ENCODE data around the gene TMEM52B.
A peak's percentile ranks its signal among the peaks of the same experiment; 100 is the strongest.

Gene TMEM52B

GRCh38 chr12:10140001-10140400 is 38.8 kb upstream of the TMEM52B start:
- peak; percentile 29 for TF ChIP-seq CTCF (IDR thresholded peaks at IDR 0.05; ENCODE audit: low read depth, low read length, missing control alignments)
- peak; percentile 62 for DNase-seq (ENCODE audit: extremely low read depth, low read depth)
- no peak overlapping the region for H3K4me3 ChIP-seq (replicated peaks; ENCODE audit: low read depth, low read length)

- no peak for DNase-seq (ENCODE audit: extremely low read depth, low read depth)
- no peak for TF ChIP-seq CTCF (IDR thresholded peaks at IDR 0.05; ENCODE audit: low read depth, low read length, missing control alignments)
- no peak overlapping the region for H3K4me3 ChIP-seq (replicated peaks; ENCODE audit: low read depth, low read length)
Observed at GRCh38 chr12:10142976-10143589, 35.7 kb upstream of the TMEM52B start.

- TF ChIP-seq CTCF (IDR thresholded peaks at IDR 0.05; ENCODE audit: low read depth, low read length, missing control alignments): no peak
- no peak for DNase-seq (ENCODE audit: extremely low read depth, low read depth)
- H3K4me3 ChIP-seq (replicated peaks; ENCODE audit: low read depth, low read length): no peak overlapping the region
Observed at GRCh38 chr12:10147714-10148403, 31.0 kb upstream of the TMEM52B start.

- DNase-seq (ENCODE audit: extremely low read depth, low read depth): no peak
- no peak for TF ChIP-seq CTCF (IDR thresholded peaks at IDR 0.05; ENCODE audit: low read depth, low read length, missing control alignments)
- no peak overlapping the region for H3K4me3 ChIP-seq (replicated peaks; ENCODE audit: low read depth, low read length)
Observed at GRCh38 chr12:10151621-10152020, 27.2 kb upstream of the TMEM52B start.

GRCh38 chr12:10153271-10154144 is 25.3 kb upstream of the TMEM52B start:
- peak; percentile 30 for DNase-seq (ENCODE audit: extremely low read depth, low read depth)
- peak; percentile 70 for TF ChIP-seq CTCF (IDR thresholded peaks at IDR 0.05; ENCODE audit: low read depth, low read length, missing control alignments)
- peak overlapping the region; percentile 42 for H3K4me3 ChIP-seq (replicated peaks; ENCODE audit: low read depth, low read length)

GRCh38 chr12:10154145-10154496 is 24.7 kb upstream of the TMEM52B start:
- TF ChIP-seq CTCF (IDR thresholded peaks at IDR 0.05; ENCODE audit: low read depth, low read length, missing control alignments): no peak
- no peak for DNase-seq (ENCODE audit: extremely low read depth, low read depth)
- H3K4me3 ChIP-seq (replicated peaks; ENCODE audit: low read depth, low read length): peak overlapping the region; percentile 42
